GM18505 (cell line): ENCODE data around the gene IGF2BP3.

Experiments used
- ATAC-seq: cut with Tn5 transposase; IDR thresholded peaks from one replicate; pipeline ENCODE4 v1.9.1; 2021; ENCODE audit not compliant: unreplicated experiment
- POLR2A ChIP-seq: IDR thresholded peaks from 4 replicates; pipeline ENCODE4 v1.6.1; 2011; ENCODE audit warnings: borderline replicate concordance; ENCODE audit not compliant: insufficient read depth, insufficient read length; ENCODE audit errors: extremely low read depth

The IGF2BP3 gene

GRCh38 chr7:23474829-23475575, 4.7 kb upstream of the IGF2BP3 start:
- no peak for TF ChIP-seq POLR2A
- no peak for ATAC-seq

- peak; percentile 93 for TF ChIP-seq POLR2A
- ATAC-seq, result peak; percentile 58
Measured at GRCh38 chr7:23474094-23474828, 4.0 kb upstream of the IGF2BP3 start.

- ATAC-seq, result no peak
- no peak for TF ChIP-seq POLR2A
Measured at GRCh38 chr7:23473844-23474093, 3.5 kb upstream of the IGF2BP3 start.

- TF ChIP-seq POLR2A, result no peak
- no peak for ATAC-seq
Measured at GRCh38 chr7:23472956-23473843, 2.9 kb upstream of the IGF2BP3 start.

GRCh38 chr7:23472556-23472955, 2.3 kb upstream of the IGF2BP3 start:
- no peak for TF ChIP-seq POLR2A
- ATAC-seq, result no peak

GRCh38 chr7:23472046-23472445, 1.8 kb upstream of the IGF2BP3 start:
- peak; percentile 1 for TF ChIP-seq POLR2A
- ATAC-seq, result no peak

- peak; percentile 35 for ATAC-seq
Measured at GRCh38 chr7:23471106-23471859, 992 bp upstream of the IGF2BP3 start.

GRCh38 chr7:23469961-23470250, 385 bp downstream of the IGF2BP3 start:
- no peak for TF ChIP-seq POLR2A
- no peak for ATAC-seq

More at GRCh38 chr7:23471106-23471859, 992 bp upstream of the IGF2BP3 start:
- TF ChIP-seq POLR2A, result peak; percentile 44

GRCh38 chr7:23469150-23469960, 936 bp downstream of the IGF2BP3 start:
- TF ChIP-seq POLR2A, result peak; percentile 72
- no peak for ATAC-seq

- TF ChIP-seq POLR2A, result peak; percentile 1
- ATAC-seq, result no peak
Measured at GRCh38 chr7:23468526-23469149, 1.7 kb downstream of the IGF2BP3 start.

GRCh38 chr7:23467806-23468525, 2.3 kb downstream of the IGF2BP3 start:
- peak; percentile 41 for TF ChIP-seq POLR2A
- ATAC-seq, result no peak
